Fibroblast of lung (primary cell): Measurements from ENCODE around the gene PROM2.

Experiments used
- EZH2 ChIP-seq: IDR thresholded peaks from 2 replicates; pipeline ENCODE4 v1.5.1; 2012; ENCODE audit warnings: low read length, control low read depth, mild to moderate bottlenecking; ENCODE audit errors: missing control alignments
- TF ChIP-seq, protein P1 (sequence below), 2 donors: IDR thresholded peaks in 1 of 2; conservative IDR thresholded peaks in 1 of 2; 1 replicate in 1 of 2; 2 replicates in 1 of 2; pipeline ENCODE4 v1.5.1; 2011 to 2012; ENCODE audit warnings: low read length in 2 of 2, control low read depth in 1 of 2, inconsistent platforms in 1 of 2, low read depth in 1 of 2, mild to moderate bottlenecking in 1 of 2

- TF ChIP-seq, protein P1, sequence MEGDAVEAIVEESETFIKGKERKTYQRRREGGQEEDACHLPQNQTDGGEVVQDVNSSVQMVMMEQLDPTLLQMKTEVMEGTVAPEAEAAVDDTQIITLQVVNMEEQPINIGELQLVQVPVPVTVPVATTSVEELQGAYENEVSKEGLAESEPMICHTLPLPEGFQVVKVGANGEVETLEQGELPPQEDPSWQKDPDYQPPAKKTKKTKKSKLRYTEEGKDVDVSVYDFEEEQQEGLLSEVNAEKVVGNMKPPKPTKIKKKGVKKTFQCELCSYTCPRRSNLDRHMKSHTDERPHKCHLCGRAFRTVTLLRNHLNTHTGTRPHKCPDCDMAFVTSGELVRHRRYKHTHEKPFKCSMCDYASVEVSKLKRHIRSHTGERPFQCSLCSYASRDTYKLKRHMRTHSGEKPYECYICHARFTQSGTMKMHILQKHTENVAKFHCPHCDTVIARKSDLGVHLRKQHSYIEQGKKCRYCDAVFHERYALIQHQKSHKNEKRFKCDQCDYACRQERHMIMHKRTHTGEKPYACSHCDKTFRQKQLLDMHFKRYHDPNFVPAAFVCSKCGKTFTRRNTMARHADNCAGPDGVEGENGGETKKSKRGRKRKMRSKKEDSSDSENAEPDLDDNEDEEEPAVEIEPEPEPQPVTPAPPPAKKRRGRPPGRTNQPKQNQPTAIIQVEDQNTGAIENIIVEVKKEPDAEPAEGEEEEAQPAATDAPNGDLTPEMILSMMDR (conservative IDR thresholded peaks at IDR 0.05 in 1 of 2, IDR thresholded peaks at IDR 0.05 in 1 of 2; ENCODE audit: low read depth in 1 of 2, low read length in 2 of 2) = no peak
- no peak for TF ChIP-seq EZH2
Observed at GRCh38 chr2:95317665-95318425, 43.6 kb downstream of the PROM2 start.
